Activated CD8-positive, alpha-beta memory T cell treated with anti-CD3 and anti-CD28 coated beads, Interleukin-2, amount 50 U/mL, for 1 hour (primary cell): Measurements from ENCODE around the gene RANBP17.
"Not testable (repeated sequence)": the region's sequence is repeated elsewhere in the genome, so short reads cannot be mapped to it uniquely, and the experiment has no call there.

Experiments used
- DNase-seq: peaks from one replicate; pipeline ENCODE4 v3.0.0-alpha.2; 2020; ENCODE audit errors: extremely low read depth

RANBP17 gene

GRCh38 chr5:170861917-170862766 is at the start of gene RANBP17:
TSS of gene RANBP17 (plus strand) at chr5:170862018.
- no peak for DNase-seq

GRCh38 chr5:170813231-170813630 is 48.6 kb upstream of the RANBP17 start:
- no peak for DNase-seq

GRCh38 chr5:170817195-170817594 is 44.6 kb upstream of the RANBP17 start:
- no peak for DNase-seq

- DNase-seq: no peak
Measured at GRCh38 chr5:170818232-170818631, 43.6 kb upstream of the RANBP17 start.

GRCh38 chr5:170819824-170820223 is 42.0 kb upstream of the RANBP17 start:
- no peak for DNase-seq

GRCh38 chr5:170821257-170821800 is 40.5 kb upstream of the RANBP17 start:
- no peak for DNase-seq

GRCh38 chr5:170826117-170826516 is 35.7 kb upstream of the RANBP17 start:
- DNase-seq: no peak

- DNase-seq: no peak
Measured at GRCh38 chr5:170832241-170832640, 29.6 kb upstream of the RANBP17 start.

GRCh38 chr5:170833981-170834380 is 27.8 kb upstream of the RANBP17 start:
- DNase-seq: not testable (repeated sequence)

- DNase-seq: no peak
Measured at GRCh38 chr5:170836226-170836625, 25.6 kb upstream of the RANBP17 start.

GRCh38 chr5:170843870-170844269 is 17.9 kb upstream of the RANBP17 start:
- DNase-seq: no peak

GRCh38 chr5:170844651-170845050 is 17.2 kb upstream of the RANBP17 start:
- no peak for DNase-seq

GRCh38 chr5:170846416-170846815 is 15.4 kb upstream of the RANBP17 start:
- DNase-seq: no peak

GRCh38 chr5:170846846-170847245 is 15.0 kb upstream of the RANBP17 start:
- no peak for DNase-seq

GRCh38 chr5:170848033-170848432 is 13.8 kb upstream of the RANBP17 start:
- DNase-seq: no peak

GRCh38 chr5:170849374-170849773 is 12.4 kb upstream of the RANBP17 start:
- DNase-seq: no peak

- no peak for DNase-seq
Measured at GRCh38 chr5:170854566-170854965, 7.3 kb upstream of the RANBP17 start.

- no peak for DNase-seq
Measured at GRCh38 chr5:170857066-170857465, 4.8 kb upstream of the RANBP17 start.

- DNase-seq: no peak
Measured at GRCh38 chr5:170860415-170860814, 1.4 kb upstream of the RANBP17 start.

GRCh38 chr5:170860818-170861666 is 776 bp upstream of the RANBP17 start:
- DNase-seq: no peak

GRCh38 chr5:170861667-170861916 is 226 bp upstream of the RANBP17 start:
- no peak for DNase-seq

GRCh38 chr5:170863646-170864045 is 1.8 kb downstream of the RANBP17 start:
- DNase-seq: no peak

GRCh38 chr5:170865622-170866021 is 3.8 kb downstream of the RANBP17 start:
- DNase-seq: no peak
